Upper lobe of left lung (tissue), 6 donors: ENCODE measurements around the gene SMAD3. TPM values are rescaled to one million over a fixed set of nuclear protein-coding genes. Genes with fewer than 3 reads are reported as not detected.

Source experiments
- ATAC-seq, 2 donors: fragments of 200-7000 bp; cut with Tn5 transposase; one replicate each; pipeline ENCODE4 v1.9.1; 2022; ENCODE audit warnings: mild to moderate bottlenecking in 2 of 2, moderate library complexity in 2 of 2; ENCODE audit not compliant: low FRiP score in 2 of 2
- DNase-seq, 2 donors: peaks; one replicate each; pipeline ENCODE4 v3.0.0-alpha.2; 2019 to 2020
- H3K27ac ChIP-seq, 4 donors: fragments of 200-600 bp; sonication (generic); one replicate each; pipeline ENCODE4 v1.5.1; 2016 to 2019
- H3K27me3 ChIP-seq, 4 donors: fragments of 200-600 bp; sonication (generic); one replicate each; pipeline ENCODE4 v1.5.1; 2017 to 2019
- H3K36me3 ChIP-seq, 4 donors: fragments of 200-600 bp; sonication (generic); one replicate each; pipeline ENCODE4 v1.5.1; 2016 to 2019
- H3K4me1 ChIP-seq, 4 donors: fragments of 200-600 bp; sonication (generic); one replicate each; pipeline ENCODE4 v1.5.1; 2018 to 2019
- H3K4me3 ChIP-seq, 4 donors: fragments of 200-600 bp; sonication (generic); one replicate each; pipeline ENCODE4 v1.5.1; 2017 to 2019; ENCODE audit warnings: mild to moderate bottlenecking in 2 of 4, moderate library complexity in 1 of 4
- H3K9me3 ChIP-seq, 4 donors: fragments of 200-600 bp; sonication (generic); one replicate each; pipeline ENCODE4 v1.5.1; 2018 to 2019
- CTCF ChIP-seq, 6 experiments: fragments of 450-650 bp in 4 of 6; fragments of 200-600 bp in 2 of 6; sonication (generic) in 2 of 6; IDR thresholded peaks; one replicate each; pipeline ENCODE4 v1.5.1; 2016 to 2019; ENCODE audit warnings: antibody characterized with exemption in 6 of 6
- EP300 ChIP-seq, 4 donors: sonication (generic); formaldehyde crosslinking; IDR thresholded peaks; one replicate each; pipeline ENCODE4 v1.5.1; 2017; ENCODE audit warnings: antibody characterized with exemption in 4 of 4, control low read depth in 2 of 4
- POLR2A ChIP-seq, 4 donors: fragments of 450-650 bp; IDR thresholded peaks; one replicate each; pipeline ENCODE4 v1.5.1; 2016 to 2017; ENCODE audit warnings: antibody characterized with exemption in 4 of 4, mild to moderate bottlenecking in 2 of 4
- POLR2AphosphoS5 ChIP-seq, 2 donors: sonication (generic); formaldehyde crosslinking; IDR thresholded peaks; one replicate each; pipeline ENCODE4 v1.5.1; 2017; ENCODE audit warnings: antibody characterized with exemption in 2 of 2
- WGBS, 2 donors: methylation state at CpG; one replicate each; pipeline ENCODE4 v1.1.5; 2017 to 2018; 5-methylcytosine and 5-hydroxymethylcytosine counted together
- total RNA-seq, 6 donors: library from RNA; depleted of rRNA in 4 of 6; stranded (reverse); fragments of >200 nt in 4 of 6; gene quantifications; one replicate each; pipeline versions ENCODE4 v1.1.0 to v1.2.1, GENCODE V29; 2016 to 2021
- donor health status: DM: no; HTN: no; CAD: no; lungs with moderate emphysema.
- donor health status: DM: no; HTN: yes; CAD: no; lungs with severe emphysema.

SMAD3 gene
- total RNA-seq, 6 donors from 2014 or later = 31.7 to 44.5 (median 36.3) TPM

- DNase-seq (no peak), ATAC-seq (no peak)
- Histone ChIP-seq H3K4me3 (no peak overlapping the region), H3K27ac (no peak overlapping the region), H3K9me3 (no peaks in the 10 kb centered on the region), H3K36me3 (peaks cover 0 to 27% (median 12%) of the 10 kb centered on the region in 4 donors), H3K4me1 (peaks cover 19 to 27% (median 22%) of the 10 kb centered on the region in 4 donors), H3K27me3 (no peaks in the 10 kb centered on the region)
- TF ChIP-seq POLR2A (IDR thresholded peaks at IDR 0.05) = no peak
- TF ChIP-seq EP300 (IDR thresholded peaks at IDR 0.05) = no peak
- TF ChIP-seq POLR2AphosphoS5 (IDR thresholded peaks at IDR 0.05) = no peak
- TF ChIP-seq CTCF (IDR thresholded peaks at IDR 0.05) = no peak
- 95 to 96% methylated on average over 11 to 15 of the region's 15 CpGs for WGBS, 2 donors
These were observed 115.8 kb downstream of the SMAD3 start for GRCh38 chr15:67181221-67181639.

- ATAC-seq (peak in 1 of 2 donors; percentile 49), DNase-seq (no peak)
- no peak for TF ChIP-seq EP300 (IDR thresholded peaks at IDR 0.05)
- TF ChIP-seq POLR2A (IDR thresholded peaks at IDR 0.05) = no peak
- no peak for TF ChIP-seq POLR2AphosphoS5 (IDR thresholded peaks at IDR 0.05)
- TF ChIP-seq CTCF (IDR thresholded peaks at IDR 0.05) = no peak
- no peaks in the 10 kb centered on the region for H3K9me3 ChIP-seq
- H3K27me3 ChIP-seq = no peaks in the 10 kb centered on the region
- H3K27ac ChIP-seq = peak overlapping the region in 2 of 4 donors; percentile 17 to 54
- peaks cover 0 to 36% (median 18%) of the 10 kb centered on the region in 4 donors for H3K36me3 ChIP-seq
- WGBS, 2 donors = 82 to 88% methylated on average over 7 of the region's 7 CpGs
- no peak overlapping the region for H3K4me3 ChIP-seq
- H3K4me1 ChIP-seq = peaks cover 14 to 20% (median 16%) of the 10 kb centered on the region in 4 donors
These were observed 118.2 kb downstream of the SMAD3 start for GRCh38 chr15:67183443-67184169.

GRCh38 chr15:67184208-67184925, 119.0 kb downstream of the SMAD3 start:
- no peak overlapping the region for H3K4me3 ChIP-seq
- H3K36me3 ChIP-seq = peaks cover 0 to 39% (median 20%) of the 10 kb centered on the region in 4 donors
- no peaks in the 10 kb centered on the region for H3K27me3 ChIP-seq
- no peak for TF ChIP-seq POLR2AphosphoS5 (IDR thresholded peaks at IDR 0.05)
- no peak for TF ChIP-seq POLR2A (IDR thresholded peaks at IDR 0.05)
- no peak for TF ChIP-seq EP300 (IDR thresholded peaks at IDR 0.05)
- TF ChIP-seq CTCF (IDR thresholded peaks at IDR 0.05) = no peak
- DNase-seq (no peak), ATAC-seq (no peak)
- 83 to 88% methylated on average over 10 to 18 of the region's 18 CpGs for WGBS, 2 donors
- H3K27ac ChIP-seq = peak overlapping the region in 1 of 4 donors; percentile 17
- H3K9me3 ChIP-seq = no peaks in the 10 kb centered on the region
- peaks cover 14 to 16% (median 15%) of the 10 kb centered on the region in 4 donors for H3K4me1 ChIP-seq

GRCh38 chr15:67185051-67185450, 119.6 kb downstream of the SMAD3 start:
- WGBS, 2 donors = 87 to 95% methylated on average over 6 of the region's 6 CpGs
- TF ChIP-seq POLR2A (IDR thresholded peaks at IDR 0.05) (no peak), EP300 (IDR thresholded peaks at IDR 0.05) (no peak), POLR2AphosphoS5 (IDR thresholded peaks at IDR 0.05) (no peak), CTCF (IDR thresholded peaks at IDR 0.05) (no peak)
- Histone ChIP-seq H3K27ac (peak overlapping the region in 3 of 4 donors; percentile 5 to 63 (median 51)), H3K4me1 (peaks cover 14 to 16% (median 15%) of the 10 kb centered on the region in 4 donors), H3K36me3 (peaks cover 0 to 46% (median 21%) of the 10 kb centered on the region in 4 donors), H3K9me3 (no peaks in the 10 kb centered on the region), H3K4me3 (no peak overlapping the region), H3K27me3 (no peaks in the 10 kb centered on the region)
- ATAC-seq (no peak), DNase-seq (no peak)
